Mesothelial cell of epicardium (in vitro differentiated cells): ENCODE measurements around the gene PMEL. TPM values are rescaled to one million over a fixed set of nuclear protein-coding genes. Genes with fewer than 3 reads are reported as not detected.
A peak's percentile ranks its signal among the peaks of the same experiment; 100 is the strongest.

Experiments used
- DNase-seq, 2 experiments: peaks; one replicate each; pipeline ENCODE4 v3.0.0; 2021; ENCODE audit warnings: low spot score in 2 of 2; ENCODE audit not compliant: unreplicated experiment in 2 of 2
- H3K27ac Mint-ChIP-seq: 2 replicates; pipeline ENCODE4 v1.8.0; 2021; ENCODE audit warnings: mixed read lengths
- H3K27me3 Mint-ChIP-seq: 2 replicates; pipeline ENCODE4 v1.8.0; 2021; ENCODE audit warnings: low read depth, mixed read lengths
- H3K36me3 Mint-ChIP-seq: 2 replicates; pipeline ENCODE4 v1.8.0; 2021; ENCODE audit warnings: mixed read lengths
- H3K4me1 Mint-ChIP-seq: 2 replicates; pipeline ENCODE4 v1.8.0; 2021; ENCODE audit warnings: mixed read lengths
- H3K4me3 Mint-ChIP-seq: 2 replicates; pipeline ENCODE4 v1.8.0; 2021; ENCODE audit warnings: mild to moderate bottlenecking, moderate library complexity, mixed read lengths
- H3K9me3 Mint-ChIP-seq: 2 replicates; pipeline ENCODE4 v1.8.0; 2021; ENCODE audit warnings: mixed read lengths
- CTCF ChIP-seq: fragments of 200-600 bp; sonication (generic); IDR thresholded peaks from one replicate; pipeline ENCODE4 v1.5.0; 2021; ENCODE audit warnings: antibody characterized with exemption; ENCODE audit not compliant: unreplicated experiment
- total RNA-seq: library from RNA; stranded (reverse); gene quantifications from 3 replicates; pipeline ENCODE4 v1.2.1, GENCODE V29; 2021

PMEL gene
- total RNA-seq, 1 donor from 2014 or later, result 5.3 TPM

GRCh38 chr12:55935738-55936151 lies 30.1 kb downstream of the PMEL start:
- DNase-seq, result no peak
- TF ChIP-seq CTCF, result no peak
- H3K36me3 Mint-ChIP-seq, result no peaks in the 10 kb centered on the region
- peaks cover 20% of the 10 kb centered on the region for H3K4me1 Mint-ChIP-seq
- H3K27ac Mint-ChIP-seq, result no peak overlapping the region
- no peaks in the 10 kb centered on the region for H3K9me3 Mint-ChIP-seq
- H3K4me3 Mint-ChIP-seq, result no peak overlapping the region
- no peaks in the 10 kb centered on the region for H3K27me3 Mint-ChIP-seq

GRCh38 chr12:55934773-55935172 lies 31.1 kb downstream of the PMEL start:
- no peaks in the 10 kb centered on the region for H3K36me3 Mint-ChIP-seq
- DNase-seq, result no peak
- no peak overlapping the region for H3K27ac Mint-ChIP-seq
- H3K4me1 Mint-ChIP-seq, result peaks cover 27% of the 10 kb centered on the region
- no peaks in the 10 kb centered on the region for H3K27me3 Mint-ChIP-seq
- H3K4me3 Mint-ChIP-seq, result no peak overlapping the region
- no peaks in the 10 kb centered on the region for H3K9me3 Mint-ChIP-seq
- no peak for TF ChIP-seq CTCF

GRCh38 chr12:55933799-55934742 lies 31.8 kb downstream of the PMEL start:
- no peak for DNase-seq
- Mint-ChIP-seq H3K27ac (no peak overlapping the region), H3K27me3 (no peaks in the 10 kb centered on the region), H3K9me3 (no peaks in the 10 kb centered on the region), H3K4me1 (peaks cover 34% of the 10 kb centered on the region), H3K36me3 (no peaks in the 10 kb centered on the region), H3K4me3 (no peak overlapping the region)
- TF ChIP-seq CTCF, result no peak

- peak overlapping the region; percentile 76 for H3K4me3 Mint-ChIP-seq
- H3K27me3 Mint-ChIP-seq, result no peaks in the 10 kb centered on the region
- no peaks in the 10 kb centered on the region for H3K9me3 Mint-ChIP-seq
- no peak overlapping the region for H3K27ac Mint-ChIP-seq
- peaks cover 34% of the 10 kb centered on the region for H3K4me1 Mint-ChIP-seq
- TF ChIP-seq CTCF, result no peak
- no peak for DNase-seq
- H3K36me3 Mint-ChIP-seq, result no peaks in the 10 kb centered on the region
Observed at GRCh38 chr12:55933169-55933798, 32.6 kb downstream of the PMEL start.

- H3K4me3 Mint-ChIP-seq, result peak overlapping the region; percentile 76
- no peaks in the 10 kb centered on the region for H3K9me3 Mint-ChIP-seq
- DNase-seq, result no peak
- H3K27me3 Mint-ChIP-seq, result no peaks in the 10 kb centered on the region
- TF ChIP-seq CTCF, result no peak
- peak overlapping the region; percentile 79 for H3K27ac Mint-ChIP-seq
- peaks cover 38% of the 10 kb centered on the region for H3K4me1 Mint-ChIP-seq
- H3K36me3 Mint-ChIP-seq, result no peaks in the 10 kb centered on the region
Observed at GRCh38 chr12:55932551-55932910, 33.3 kb downstream of the PMEL start.
